ENCODE data around the gene MCTP2.

DNA sequence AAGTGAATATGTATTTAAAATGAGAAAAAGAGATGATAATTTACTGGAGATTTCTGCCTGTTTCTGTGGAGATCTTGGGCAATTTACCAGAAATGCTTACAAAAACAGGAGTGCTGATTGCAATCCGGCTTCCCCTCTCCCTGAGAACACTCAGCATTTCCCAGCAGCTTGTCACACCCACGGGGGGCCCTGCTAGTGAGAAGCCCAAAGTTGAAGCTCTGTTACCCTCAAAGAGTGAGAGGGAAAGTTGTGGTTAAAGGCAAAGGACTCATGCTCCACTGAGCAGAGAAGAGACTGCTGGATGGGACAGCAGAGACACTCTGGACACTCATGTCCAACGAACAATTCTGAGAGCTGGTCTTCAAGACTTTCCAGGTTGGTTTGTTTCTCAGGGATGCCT, 2.9 kb downstream of the MCTP2 start:
- TF ChIP-seq POLR2A (IDR thresholded peaks at IDR 0.05; ENCODE audit: low read length) = no peak
- TF ChIP-seq GATA1 (IDR thresholded peaks at IDR 0.05; ENCODE audit: low read depth, low read length) = no peak
